G401.6 (cell line): ENCODE data around the gene DPP4.
"Not testable (repeated sequence)": the region's sequence is repeated elsewhere in the genome, so short reads cannot be mapped to it uniquely, and the experiment has no call there.

Source experiments
- FAIRE-seq: peaks from 2 replicates; lab custom pipeline; 2012; peaks lifted over from hg19 to GRCh38; lab: Jason Lieb, UNC

Gene DPP4

DNA sequence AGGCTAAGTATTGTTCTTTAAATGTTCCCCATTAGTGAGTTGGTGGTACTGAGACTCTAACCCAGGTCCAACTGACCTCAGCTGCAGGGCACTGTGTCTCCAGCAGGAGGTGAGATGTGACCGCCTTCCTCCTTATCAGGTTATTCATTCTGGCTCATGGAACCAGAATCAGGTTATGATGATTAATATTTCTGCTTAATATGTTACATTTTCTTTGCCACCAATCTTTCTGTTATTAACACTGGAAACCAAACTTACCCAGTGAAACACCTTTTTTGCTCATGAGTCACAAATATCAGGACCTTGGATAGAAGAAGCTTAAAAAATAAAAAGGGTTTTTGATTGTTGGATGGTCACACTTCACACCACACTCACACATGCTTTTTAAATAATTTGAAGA, 85.4 kb downstream of the DPP4 start:
- no peak for FAIRE-seq

DNA sequence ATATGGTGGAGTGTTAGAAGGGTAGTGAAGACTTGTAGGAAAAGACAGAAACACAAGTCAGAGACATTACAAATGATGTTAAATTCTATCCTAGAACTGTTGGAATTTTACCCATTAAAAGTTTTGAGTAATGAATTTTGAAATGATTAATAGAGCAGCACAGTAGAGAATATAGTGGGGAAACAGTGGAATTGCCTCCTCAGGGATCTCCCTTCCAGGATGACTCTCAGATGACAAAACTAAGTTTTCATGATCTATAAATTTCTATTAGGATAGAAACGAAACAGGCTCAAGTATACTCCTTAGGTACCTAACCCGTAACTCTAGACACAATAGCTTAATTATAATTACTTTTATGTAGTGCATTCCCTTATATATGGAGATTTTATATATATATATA, 86.7 kb downstream of the DPP4 start:
- FAIRE-seq: no peak

DNA sequence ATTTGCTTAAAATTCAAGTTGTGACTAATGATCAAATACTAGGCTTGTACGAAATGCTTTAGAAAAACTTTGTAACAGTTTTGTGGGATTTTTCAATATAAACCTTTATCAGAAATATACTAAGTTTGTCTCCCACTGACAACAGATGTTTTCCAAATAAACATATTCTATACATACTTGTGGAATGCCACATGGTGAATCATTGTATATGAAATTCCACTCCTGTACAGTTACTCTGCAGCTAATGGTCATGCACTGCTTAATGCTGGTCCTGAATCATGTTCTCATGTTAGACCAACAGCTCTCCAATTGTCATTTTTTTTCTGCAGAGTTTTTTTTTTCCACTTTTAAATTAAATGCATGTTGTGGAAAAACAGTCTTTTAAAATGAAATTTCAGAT, 90.1 kb downstream of the DPP4 start:
- FAIRE-seq: no peak

DNA sequence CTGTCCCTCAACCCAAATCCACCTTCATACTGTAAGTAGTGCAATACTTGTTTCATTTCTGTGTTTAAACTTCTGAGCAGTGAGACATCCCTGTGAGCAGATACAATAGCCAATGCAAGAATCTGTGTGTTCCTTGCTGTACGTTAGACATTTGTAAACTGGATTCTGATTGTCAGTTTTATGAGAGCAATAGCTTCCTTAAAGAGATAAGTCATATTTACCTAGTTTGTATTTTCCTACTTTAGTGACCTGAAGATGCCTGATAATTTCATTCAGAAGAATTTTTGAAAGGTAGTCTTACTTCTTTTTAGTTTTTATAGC, 90.7 kb downstream of the DPP4 start:
- FAIRE-seq: no peak

DNA sequence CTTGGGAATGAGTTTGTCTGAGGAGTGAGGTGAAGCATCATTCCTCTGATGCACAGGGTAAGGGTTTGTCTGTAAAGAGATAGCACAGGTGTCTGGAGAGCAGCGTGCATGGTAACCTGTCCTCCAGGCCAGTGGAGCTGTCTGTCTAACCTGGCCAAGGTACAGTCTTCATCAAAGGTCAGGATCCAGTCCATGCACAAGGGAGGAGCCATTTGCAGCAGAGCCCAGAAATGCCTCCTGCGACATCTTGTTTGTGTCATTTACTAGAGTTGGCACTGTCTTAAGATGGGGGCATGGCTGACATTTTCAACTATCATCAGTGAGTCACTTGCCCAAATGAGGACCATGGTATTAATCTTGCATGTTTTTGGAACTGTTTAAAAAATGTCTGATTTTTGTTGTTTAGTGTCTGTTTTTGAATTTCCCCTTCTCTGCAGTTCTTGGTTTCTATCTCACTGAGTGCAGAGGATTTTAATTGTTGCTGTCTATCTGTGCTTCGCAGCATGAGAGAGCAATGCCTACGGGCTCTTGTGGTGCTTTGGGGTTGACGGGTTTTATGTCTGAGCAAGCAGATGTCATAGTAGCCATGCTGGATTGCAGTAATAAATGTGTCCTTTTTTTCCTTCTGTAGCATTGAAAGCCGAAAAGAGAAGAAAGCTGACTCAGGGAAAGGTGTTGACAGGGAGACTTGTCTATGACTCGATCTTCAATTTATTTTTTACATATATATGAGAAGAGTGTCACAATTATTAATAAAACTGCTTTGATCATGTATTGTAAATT, 91.3 kb downstream of the DPP4 start:
- no peak for FAIRE-seq

DNA sequence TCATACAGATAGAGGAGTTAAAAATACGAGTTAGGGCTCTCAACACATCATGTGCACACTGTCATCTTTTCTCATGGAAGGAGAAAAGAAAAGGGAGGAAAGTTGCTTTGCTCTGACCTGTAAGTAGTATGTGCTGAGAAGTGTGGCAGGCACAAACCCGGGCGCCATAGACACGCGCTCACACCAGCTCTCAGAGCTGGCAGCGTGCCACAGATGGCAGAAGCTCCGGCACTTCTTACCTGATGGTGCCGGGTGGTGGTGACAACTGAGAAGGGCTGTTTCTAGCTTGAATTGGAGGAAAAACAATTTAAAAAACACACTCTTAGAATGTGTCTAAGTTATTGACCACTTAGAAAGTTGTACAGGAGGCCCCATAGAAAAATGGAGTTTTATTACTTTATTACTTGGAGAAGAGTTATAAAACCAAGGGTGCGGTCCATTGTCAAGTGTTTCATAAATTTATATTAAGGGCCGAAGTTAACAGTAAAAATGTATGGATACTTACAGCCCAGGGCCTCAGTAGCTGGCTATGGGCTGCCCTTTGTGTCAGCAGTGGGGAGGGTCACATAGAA, 92.2 kb downstream of the DPP4 start:
- FAIRE-seq: no peak

DNA sequence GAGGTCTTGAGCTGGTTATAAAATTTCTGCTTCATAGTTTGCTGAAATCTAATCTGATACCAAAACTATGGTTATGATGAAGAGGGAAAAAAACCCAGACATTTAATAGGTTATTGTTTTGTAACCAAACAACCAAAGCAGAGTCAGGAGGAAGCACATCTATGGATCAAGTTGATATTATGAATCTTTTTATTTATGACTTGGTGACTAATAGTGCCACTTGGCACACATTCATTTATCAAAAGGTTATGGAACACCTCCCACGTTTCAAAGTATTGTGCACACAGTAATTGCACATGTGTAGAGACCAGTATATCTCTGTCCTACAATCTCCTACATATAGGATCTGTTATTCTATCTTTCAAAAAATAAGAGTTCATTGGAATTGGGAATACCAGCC, 93.0 kb downstream of the DPP4 start:
- no peak for FAIRE-seq

DNA sequence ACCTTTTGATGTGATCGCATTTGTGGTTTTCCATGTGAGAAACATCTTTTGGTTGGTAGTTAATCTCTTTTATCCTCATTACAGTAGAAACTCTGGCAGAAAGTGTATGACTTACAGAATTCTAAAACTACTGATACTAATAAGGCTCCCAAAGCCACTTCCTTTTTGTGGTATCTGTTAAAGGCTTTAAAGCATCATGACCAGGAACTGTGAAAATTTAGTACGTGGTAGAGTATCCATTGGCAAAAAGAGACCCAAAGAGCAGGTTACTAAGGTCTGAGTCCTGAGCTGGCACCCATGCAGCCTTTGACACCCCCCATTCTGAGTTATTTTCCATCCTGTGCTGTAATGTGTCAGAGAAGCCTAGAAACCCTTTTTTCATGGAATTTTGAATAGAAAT, 94.5 kb downstream of the DPP4 start:
- no peak for FAIRE-seq

DNA sequence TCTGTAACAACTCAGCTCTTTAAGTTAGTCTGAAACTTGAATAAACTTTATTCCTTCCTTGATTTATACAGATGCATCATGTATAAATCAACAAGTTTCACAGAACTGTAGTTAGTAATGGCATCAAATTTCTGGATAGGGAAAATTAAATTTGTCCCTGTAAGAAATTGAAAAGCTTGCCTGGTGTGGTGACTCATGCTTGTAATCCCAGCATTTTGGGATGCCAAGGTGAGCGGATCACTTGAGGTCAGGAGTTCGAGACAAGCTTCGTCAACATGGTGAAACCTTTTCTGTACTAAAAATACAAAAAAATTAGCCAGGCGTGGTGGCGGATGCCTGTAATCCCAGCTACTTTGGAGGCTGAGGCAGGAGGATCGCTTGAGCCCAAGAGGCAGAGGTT, 96.1 kb downstream of the DPP4 start:
- FAIRE-seq: not testable (repeated sequence)

DNA sequence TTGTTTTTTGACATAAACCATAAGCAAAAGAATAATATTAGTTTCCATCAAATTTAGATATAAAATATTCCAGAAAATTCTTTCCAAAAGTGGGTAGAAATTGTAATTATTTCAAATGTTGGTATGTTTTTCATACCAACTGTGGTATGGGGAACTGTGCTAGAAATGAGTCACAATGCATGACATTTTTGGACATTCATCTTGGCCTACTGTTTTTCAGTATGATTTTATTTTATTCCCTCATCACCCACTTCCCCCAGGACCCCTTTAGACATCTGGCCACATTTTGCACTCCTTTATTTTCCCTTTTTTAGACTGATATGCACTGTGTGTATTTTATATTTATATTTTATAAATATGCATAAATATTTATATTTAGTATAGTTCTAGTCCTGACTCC, 97.1 kb downstream of the DPP4 start:
- FAIRE-seq: no peak

DNA sequence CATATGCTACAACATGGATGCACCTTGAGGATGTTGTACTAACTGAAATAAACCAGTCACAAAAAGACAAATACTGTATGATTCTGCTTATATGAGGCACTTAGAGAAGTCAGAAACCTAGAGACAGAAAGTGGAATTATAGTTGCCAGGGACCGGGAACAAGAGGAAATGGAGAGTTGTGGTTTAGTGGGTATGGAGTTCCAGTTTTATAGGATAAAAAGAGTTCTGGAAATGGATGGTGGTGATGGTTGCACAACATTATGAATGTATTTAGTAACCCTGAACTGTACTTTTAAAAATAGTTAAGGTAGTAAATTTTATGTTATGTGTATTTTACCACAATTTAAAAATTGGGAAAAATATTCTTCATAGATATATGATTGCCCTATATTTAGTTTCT, 97.7 kb downstream of the DPP4 start:
- FAIRE-seq: no peak

DNA sequence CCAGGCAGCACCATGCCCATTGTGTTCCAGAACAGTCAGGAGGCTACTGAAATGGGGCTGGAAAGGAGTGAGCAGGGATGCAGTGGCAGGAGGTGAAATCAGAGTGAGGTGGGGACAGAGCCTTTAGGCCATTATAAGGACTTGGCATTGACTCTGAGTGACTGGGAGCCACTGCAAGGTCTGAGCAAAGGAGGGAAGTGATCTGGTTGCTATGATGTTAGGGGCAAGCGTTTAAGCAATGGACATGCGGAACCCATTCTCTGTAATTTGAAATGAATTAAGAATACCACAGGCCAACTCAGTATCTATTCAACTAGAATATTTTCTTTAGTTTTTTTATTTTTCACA, 98.2 kb downstream of the DPP4 start:
- no peak for FAIRE-seq

DNA sequence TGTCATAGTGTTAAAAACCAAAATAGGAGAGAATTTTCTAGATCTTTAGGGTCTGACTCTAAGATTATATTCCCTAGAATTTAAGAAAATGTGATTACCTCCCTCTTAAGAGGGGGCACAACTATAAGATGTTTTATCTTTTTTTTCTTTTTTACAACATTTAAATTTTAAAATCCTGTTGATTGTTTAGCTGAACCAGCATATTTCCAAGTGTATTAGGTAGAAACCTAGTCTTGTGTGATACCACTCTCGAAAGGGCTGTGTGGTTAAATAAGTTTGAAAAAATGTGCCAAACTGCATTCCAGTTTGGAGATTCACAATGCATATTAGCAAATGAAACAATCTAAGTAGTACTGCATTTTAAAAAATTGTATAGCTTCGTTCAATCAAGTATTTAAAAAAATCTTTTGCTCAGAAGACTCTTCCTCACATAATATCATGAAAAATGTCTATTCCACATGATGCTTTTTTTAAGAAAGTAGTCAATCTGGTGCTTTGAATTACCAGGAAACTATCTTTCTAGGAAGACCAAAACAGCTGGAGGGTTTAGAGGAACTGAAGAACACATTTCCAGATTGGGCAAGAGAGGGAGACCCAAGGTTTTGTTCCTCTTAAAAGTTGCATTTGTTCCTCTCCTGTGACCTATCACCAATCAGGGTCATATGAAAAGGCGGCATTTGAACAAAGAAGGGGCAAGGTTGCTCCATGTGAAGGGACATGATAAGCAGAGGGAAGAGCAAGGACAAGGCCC, 98.8 kb downstream of the DPP4 start:
- no peak for FAIRE-seq

DNA sequence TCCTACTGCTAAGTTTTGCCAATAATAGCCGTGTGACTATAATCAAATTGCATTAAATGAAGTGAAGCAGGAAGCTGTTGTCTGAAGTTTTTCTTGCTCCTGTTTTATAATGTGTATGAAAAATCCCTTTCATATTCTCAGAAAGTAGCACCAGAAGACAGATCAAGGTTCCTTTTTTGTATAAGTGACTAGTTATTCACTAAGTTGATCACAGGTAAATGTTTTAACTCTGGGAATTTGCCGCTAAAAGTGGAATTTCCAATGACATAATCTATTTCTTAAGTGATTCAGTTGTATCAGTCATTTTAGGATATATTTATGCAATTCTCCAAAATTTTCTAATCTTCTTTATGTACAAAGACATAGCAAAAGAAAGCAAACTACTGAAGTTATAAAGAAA, 99.6 kb downstream of the DPP4 start:
- FAIRE-seq: no peak

DNA sequence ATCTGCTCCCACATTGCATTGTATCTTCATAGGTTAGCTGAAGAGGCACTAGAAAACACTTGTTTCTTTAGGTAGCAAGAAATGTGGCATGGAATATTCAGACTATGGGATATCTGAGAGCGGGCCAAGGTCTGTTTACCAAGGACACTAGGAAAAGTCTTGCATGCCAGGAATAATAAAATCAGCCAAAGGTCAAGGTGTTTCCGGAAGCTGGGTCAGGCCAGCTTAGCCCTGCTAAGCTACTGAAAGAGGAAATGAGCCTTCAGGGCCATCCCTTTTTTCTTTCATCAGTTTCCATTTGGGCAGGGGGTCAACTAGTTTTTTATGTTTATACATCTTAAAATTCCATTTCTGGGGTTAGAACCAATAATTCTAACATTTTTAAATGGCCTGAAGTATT, 101.1 kb downstream of the DPP4 start:
- no peak for FAIRE-seq

DNA sequence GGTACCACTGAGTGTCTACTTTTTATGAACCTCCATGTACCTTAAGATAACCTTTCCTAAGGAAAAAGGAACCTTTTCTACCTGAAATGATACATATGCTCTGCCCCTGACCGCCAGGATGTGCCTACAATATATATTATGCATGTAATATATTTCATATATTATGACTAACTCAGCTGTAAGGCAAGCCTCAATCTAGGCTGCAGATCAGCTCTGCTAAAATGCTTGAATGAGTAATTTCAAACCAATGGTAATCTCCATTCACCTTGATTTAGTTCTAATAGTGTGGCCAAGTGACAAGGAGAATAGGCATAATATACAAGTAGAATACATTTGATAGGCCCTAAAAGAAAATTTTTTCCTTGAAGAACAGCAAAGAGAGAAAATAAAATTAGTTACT, 101.8 kb downstream of the DPP4 start:
- FAIRE-seq: no peak

DNA sequence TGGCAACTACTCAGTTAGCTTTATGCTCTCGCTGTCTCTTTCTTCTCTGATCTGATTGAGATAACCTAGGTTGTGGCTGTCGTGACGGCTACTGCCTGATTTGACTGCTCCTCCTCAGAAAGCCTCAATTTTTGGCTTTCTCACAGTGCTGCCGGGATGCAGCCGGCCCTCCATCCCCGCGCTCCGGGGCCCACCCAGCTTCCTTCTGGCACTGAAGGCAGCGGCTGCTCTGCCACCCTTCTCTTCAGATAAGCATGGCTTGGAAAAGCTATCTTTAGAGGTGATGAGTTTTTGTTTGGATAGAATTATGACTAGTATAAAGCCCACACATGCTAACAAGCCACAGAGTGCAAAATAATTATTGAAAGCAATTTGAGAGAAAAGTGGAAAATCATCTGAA, 102.5 kb downstream of the DPP4 start:
- no peak for FAIRE-seq

DNA sequence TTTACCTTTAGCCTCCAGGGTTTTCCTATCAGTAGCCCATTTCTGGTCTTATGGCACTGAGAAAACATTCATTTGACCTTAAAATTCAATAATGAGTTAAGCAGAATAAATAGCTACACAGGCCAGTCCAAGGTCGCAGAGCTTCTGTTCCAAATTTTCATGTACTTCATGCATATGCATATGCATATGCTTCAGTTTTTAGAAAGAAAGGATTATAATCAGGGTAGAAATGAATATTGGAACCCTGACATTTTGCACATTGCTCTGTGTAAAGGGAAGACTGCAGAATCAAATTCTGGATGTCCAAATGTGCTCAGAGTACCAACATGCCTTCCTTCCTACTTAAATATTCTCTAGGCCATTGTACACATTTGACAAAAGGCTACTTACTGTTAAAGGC, 104.9 kb downstream of the DPP4 start:
- no peak for FAIRE-seq

DNA sequence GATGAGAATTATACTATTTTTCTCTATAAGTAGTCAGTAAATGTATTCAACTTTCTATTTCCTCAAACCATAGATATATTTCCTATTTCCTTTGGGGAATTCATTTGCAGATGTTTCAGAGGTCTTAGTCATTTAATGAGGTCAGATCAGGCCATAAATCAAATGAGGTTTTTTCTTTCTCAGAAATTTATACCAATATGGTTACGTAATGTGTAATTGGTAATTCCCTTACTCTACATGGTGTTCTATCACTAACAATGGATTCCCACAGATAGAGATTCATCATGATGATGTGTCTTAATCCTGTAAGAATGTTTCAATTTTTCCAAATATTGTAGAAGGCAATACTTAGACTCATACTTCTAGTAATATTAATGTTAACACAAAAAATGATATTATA, 108.0 kb downstream of the DPP4 start:
- no peak for FAIRE-seq

DNA sequence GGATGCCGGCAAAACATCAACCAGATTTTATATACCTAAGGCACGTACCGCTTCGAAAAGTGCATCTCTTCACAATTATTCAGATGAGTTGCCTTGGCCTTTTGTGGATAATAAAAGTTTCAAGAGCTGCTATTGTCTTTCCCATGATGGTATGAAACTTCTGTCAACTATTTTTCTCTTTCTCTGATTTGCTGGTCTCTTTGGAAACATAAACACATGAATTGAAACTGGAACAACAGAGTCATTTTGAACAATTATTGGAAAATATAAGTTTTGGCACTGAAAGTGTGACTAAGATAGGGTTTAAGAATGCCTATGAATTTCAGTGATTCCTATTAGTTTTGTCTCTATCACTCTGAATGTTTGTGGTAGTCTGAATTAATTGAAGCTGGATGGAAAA, 109.9 kb downstream of the DPP4 start:
- no peak for FAIRE-seq

DNA sequence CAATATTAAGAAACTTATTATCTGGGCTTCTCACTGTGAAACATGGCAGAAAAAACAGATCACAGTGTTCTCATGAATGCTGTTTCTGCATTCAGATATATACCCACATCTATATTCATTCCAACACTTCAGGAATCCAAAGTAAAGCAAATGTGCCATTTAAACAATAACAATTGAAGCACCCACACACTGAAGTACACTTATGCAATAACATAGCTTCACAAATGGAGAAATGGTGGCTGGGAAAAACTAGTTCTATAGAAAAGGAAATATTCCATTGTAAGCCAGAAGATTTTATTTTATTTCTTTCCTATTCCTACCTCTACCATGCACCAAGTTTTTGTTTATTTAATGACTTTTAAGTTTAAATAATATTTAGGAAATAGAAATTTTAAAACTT, 111.9 kb downstream of the DPP4 start:
- FAIRE-seq: no peak

DNA sequence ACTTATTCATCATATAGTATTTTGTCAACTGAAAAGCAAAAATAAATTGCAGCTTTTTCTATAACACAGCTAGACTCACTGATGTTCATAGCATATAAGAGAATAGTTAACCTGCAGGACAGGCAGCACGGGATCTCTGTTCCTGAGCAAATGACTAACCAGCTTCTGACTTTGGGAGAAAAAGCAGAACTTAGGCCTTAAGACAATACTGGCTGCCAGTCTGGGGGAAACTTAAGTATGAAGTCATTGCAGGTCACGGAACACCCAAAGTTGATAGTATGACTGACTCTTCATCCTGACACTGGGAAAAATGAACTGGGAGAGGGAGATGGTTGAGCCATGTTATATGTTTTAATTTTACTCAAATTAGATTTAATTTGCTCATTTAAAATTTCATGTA, 113.0 kb downstream of the DPP4 start:
- FAIRE-seq: no peak

DNA sequence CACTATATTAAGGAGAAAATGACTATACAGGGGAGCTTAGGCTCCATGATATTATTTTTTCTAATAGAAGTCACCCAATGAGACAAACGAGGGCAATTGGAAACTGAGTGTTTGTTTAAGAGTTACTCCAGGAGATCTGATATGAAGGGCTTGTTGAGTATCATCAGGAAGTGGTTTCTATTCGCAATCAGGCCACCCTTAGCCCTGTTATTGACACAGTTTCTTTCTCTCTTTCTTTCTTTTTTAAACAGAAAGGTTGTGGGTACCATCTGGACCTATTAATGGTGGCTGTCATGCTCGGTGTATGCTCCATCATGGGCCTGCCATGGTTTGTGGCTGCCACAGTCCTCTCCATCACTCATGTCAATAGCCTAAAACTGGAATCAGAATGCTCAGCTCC, 117.3 kb downstream of the DPP4 start:
- no peak for FAIRE-seq

DNA sequence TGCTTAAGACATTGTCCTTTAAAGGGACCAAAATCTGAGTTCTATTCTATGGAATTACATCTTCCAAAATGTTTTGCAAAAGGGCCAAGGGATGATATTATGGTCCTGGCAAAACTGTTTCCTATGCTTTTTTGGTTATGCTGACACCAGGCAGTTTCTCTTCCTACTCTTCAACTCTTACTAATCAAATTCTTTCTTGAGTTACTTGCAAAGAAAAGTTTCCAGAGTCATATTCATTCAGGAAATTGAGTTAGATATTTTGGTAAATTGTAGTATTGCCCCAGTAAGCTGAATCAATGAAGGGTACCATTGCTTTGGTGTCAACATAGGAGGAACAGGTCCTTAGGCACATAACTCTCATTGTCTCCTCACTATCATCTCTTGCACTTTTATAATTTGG, 118.8 kb downstream of the DPP4 start:
- FAIRE-seq: no peak
